ENCODE results near the gene SP5.

DNA sequence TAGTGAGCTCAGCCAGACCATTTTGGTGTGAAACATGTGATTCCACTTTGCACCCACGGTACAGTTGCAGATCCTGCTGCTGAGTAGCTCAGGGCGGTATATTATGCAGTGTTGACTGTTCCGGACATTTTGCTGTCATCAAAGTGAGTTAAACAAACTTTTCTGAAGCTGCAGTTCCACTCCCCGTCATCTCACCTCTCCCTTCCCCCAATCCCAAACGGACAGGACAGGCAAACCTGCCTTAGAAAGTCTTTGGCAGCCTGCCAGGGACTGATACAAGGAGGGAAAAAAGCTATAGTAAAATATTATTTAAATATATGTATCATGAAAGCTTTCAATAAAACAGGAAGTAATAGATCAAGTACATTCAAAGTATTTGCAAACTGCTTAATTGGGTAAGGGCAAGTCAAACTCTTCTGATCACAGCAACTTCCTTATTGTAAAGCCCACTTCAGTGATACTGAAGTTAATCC, 35.5 kb upstream of the SP5 start:
- TF ChIP-seq, protein P1, sequence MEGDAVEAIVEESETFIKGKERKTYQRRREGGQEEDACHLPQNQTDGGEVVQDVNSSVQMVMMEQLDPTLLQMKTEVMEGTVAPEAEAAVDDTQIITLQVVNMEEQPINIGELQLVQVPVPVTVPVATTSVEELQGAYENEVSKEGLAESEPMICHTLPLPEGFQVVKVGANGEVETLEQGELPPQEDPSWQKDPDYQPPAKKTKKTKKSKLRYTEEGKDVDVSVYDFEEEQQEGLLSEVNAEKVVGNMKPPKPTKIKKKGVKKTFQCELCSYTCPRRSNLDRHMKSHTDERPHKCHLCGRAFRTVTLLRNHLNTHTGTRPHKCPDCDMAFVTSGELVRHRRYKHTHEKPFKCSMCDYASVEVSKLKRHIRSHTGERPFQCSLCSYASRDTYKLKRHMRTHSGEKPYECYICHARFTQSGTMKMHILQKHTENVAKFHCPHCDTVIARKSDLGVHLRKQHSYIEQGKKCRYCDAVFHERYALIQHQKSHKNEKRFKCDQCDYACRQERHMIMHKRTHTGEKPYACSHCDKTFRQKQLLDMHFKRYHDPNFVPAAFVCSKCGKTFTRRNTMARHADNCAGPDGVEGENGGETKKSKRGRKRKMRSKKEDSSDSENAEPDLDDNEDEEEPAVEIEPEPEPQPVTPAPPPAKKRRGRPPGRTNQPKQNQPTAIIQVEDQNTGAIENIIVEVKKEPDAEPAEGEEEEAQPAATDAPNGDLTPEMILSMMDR (IDR thresholded peaks at IDR 0.05; ENCODE audit: low read depth, low read length, poor library complexity, severe bottlenecking) = no peak
- no peak for TF ChIP-seq EZH2phosphoT487 (IDR thresholded peaks at IDR 0.05; ENCODE audit: borderline replicate concordance, low read length)

All from DOHH2 (cell line).